HAP-1 (cell line): ENCODE results near the gene ARHGAP6.
A peak's percentile ranks its signal among the peaks of the same experiment; 100 is the strongest.
"Not testable (repeated sequence)": the region's sequence is repeated elsewhere in the genome, so short reads cannot be mapped to it uniquely, and the experiment has no call there.

Source experiments
- DNase-seq, 2 experiments: peaks; one replicate each; pipeline ENCODE4 v3.0.0-alpha.2; 2016 to 2020; ENCODE audit warnings: low spot score in 2 of 2
- H3K27me3 ChIP-seq: fragments of 250-450 bp; sonication (Bioruptor Pico); 2 replicates; pipeline ENCODE4 v1.5.1; 2020; ENCODE audit warnings: low read depth, mild to moderate bottlenecking, moderate library complexity
- H3K36me3 ChIP-seq: fragments of 250-450 bp; sonication (Bioruptor Pico); replicated peaks from 2 replicates; pipeline ENCODE4 v1.5.1; 2020; ENCODE audit warnings: mild to moderate bottlenecking
- H3K4me1 ChIP-seq: fragments of 250-450 bp; sonication (Bioruptor Pico); 2 replicates; pipeline ENCODE4 v1.5.1; 2020; ENCODE audit warnings: mild to moderate bottlenecking
- H3K4me3 ChIP-seq: fragments of 250-450 bp; sonication (Bioruptor Pico); 2 replicates; pipeline ENCODE4 v1.5.1; 2020; ENCODE audit warnings: mild to moderate bottlenecking, moderate library complexity
- H3K9me3 ChIP-seq: fragments of 250-450 bp; sonication (Bioruptor Pico); 2 replicates; pipeline ENCODE4 v1.5.1; 2020; ENCODE audit warnings: mild to moderate bottlenecking, moderate library complexity
- in situ Hi-C: fragments of 300-500 bp; cut with MboI; formaldehyde crosslinking; loops from 3 replicates; pipeline ENCODE4 v1.14.3; 2020; ENCODE audit warnings: low sequenced_read_pairs, inconsistent platforms, mixed read lengths

ARHGAP6 gene

DNA sequence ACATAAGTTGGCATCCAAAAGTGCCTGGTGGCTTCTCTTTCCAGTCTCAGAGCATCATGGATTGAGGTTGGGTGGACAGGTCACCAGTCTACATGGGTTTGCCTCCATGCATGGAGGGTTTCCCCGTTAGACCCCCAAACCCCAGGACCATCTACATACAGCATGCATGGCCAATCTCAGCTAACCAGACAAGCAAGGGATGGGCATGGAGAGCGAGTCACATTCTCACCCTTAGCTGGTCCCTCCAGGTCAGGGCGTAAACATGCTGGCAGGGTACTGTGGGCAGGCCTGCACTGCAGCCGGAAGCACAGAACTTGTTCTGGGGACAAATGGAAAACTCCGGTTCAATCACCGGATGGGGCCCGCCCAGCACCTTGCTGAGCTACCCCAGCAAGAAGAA lies 517.3 kb downstream of the ARHGAP6 start:
- no peak for DNase-seq
- no peaks in the 10 kb centered on the region for H3K36me3 ChIP-seq
- no peak overlapping the region for H3K4me3 ChIP-seq
- in situ Hi-C loops = no loop called here
- H3K9me3 ChIP-seq = no peaks in the 10 kb centered on the region
- H3K4me1 ChIP-seq = 0 out of 2 replicates have a peak, but pooled peaks cover 3% of the 10 kb centered on the region
- H3K27me3 ChIP-seq = no peaks in the 10 kb centered on the region; the same call in none of the 2 replicates

DNA sequence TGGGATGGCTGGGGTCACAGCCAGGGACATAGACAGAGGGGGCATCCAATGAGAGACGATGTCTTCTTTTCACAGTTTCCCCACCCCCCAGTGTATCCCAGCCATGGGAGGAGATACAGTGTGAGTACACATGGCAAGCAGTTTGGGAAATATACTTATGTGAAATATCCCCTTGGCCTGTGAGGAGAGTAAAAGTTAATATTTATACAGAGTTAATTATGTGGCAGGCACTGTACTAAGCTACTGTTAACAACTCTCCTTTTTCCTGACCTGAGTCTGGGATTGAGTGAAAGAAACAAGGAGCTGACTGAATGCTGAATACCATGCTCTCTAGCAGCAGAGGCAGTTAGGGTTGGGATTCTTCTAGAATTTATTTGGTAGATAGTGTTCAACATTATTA lies 519.3 kb downstream of the ARHGAP6 start:
- H3K4me1 ChIP-seq = 0 out of 2 replicates have a peak, but pooled peaks cover 3% of the 10 kb centered on the region
- no peaks in the 10 kb centered on the region; the same call in none of the 2 replicates for H3K27me3 ChIP-seq
- no peak for DNase-seq
- H3K9me3 ChIP-seq = no peaks in the 10 kb centered on the region
- H3K36me3 ChIP-seq = no peaks in the 10 kb centered on the region
- in situ Hi-C loops = no loop called here
- H3K4me3 ChIP-seq = no peak overlapping the region

DNA sequence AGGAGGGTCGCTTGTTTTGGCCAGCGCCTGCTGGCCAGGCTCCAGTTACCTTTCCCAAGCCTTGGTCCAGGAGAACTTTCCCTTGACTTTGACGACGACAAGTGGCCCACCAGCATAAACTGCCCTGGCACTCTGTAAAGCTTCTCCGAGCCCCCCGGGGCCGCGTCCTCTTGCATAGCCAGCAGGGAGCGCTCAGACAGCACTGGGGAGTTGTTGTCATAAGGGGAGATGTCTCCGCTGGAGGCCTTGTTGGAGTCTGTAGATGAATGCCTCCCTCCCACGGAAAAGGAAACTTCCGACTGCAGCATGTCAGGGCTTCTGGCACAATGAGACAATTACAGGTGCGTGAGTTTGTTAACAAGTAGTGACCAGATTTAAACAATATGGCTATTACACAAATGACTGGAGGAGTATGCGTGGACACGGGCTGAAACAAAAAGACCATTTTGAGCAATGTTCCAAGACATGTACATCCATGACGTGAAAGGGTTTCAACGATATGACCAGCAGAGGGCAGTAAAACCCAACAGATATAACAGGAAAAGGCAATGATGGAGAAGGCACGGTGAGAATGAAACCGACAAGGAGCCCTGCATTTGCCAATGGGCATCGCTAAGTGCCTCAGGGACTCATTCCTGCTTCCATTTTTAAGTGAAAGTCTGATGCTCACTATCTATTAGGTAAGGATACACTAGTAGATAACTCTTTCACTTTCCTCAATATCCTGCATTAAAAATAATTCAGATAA lies 521.6 kb downstream of the ARHGAP6 start:
- DNase-seq = peak; percentile 67 to 82
- in situ Hi-C loops = no loop called here
- Histone ChIP-seq H3K4me1 (0 out of 2 replicates have a peak, but pooled peaks cover 3% of the 10 kb centered on the region), H3K27me3 (no peaks in the 10 kb centered on the region; the same call in 1 of the 2 replicates), H3K36me3 (no peaks in the 10 kb centered on the region), H3K4me3 (no peak overlapping the region), H3K9me3 (no peaks in the 10 kb centered on the region)

DNA sequence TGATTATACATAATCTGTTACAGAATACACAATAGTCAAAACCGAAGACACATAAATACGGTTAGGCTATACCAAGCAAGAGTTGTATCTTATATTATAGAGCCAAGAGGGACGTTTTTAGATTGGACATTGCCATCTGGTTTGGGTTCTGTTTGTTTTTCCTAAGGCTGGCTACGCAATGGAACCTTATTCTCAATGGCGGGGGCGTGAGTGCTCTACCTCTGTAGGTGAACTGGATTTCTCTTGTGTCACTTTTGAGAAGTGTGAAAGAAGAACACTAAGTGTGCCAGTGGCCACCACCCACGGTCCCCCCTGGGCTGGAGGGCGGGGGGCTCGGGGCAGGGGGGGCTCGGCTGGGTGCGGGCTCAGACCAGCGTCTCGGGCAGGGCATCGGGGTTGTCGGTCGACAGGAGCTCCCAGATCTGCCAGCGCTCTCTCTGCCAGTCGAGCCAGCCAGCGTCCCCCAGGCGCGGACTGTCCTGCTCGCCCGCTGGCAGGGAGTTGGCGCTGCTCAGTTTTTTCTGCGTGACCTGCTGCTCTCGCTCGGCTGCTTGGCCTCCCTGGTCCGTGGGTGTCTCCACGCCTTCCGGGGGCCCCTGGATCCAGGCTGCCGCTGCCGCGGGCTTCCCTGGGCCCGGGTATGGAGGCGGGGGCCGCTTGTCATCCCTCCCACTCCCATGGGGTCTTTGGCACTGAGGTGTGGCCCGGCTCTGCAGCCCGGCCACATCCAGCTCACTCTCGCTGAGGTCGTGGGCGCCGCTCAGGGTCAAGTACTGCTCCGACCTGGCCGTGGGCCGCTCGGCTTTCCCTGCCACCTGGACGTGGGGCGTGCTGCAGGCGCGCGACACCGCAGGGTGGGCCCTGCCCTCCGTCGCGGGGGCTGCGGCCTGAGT lies 527.0 kb downstream of the ARHGAP6 start:
- H3K9me3 ChIP-seq = no peaks in the 10 kb centered on the region
- H3K36me3 ChIP-seq = no peaks in the 10 kb centered on the region
- H3K4me3 ChIP-seq = no peak overlapping the region
- H3K27me3 ChIP-seq = no peaks in the 10 kb centered on the region
- in situ Hi-C loops = loop anchor here (10.0 kb wide), 1 partner anchor 636 kb away; no protein-coding TSS in a partner anchor
- peaks cover 9% of the 10 kb centered on the region for H3K4me1 ChIP-seq
- DNase-seq = no peak

DNA sequence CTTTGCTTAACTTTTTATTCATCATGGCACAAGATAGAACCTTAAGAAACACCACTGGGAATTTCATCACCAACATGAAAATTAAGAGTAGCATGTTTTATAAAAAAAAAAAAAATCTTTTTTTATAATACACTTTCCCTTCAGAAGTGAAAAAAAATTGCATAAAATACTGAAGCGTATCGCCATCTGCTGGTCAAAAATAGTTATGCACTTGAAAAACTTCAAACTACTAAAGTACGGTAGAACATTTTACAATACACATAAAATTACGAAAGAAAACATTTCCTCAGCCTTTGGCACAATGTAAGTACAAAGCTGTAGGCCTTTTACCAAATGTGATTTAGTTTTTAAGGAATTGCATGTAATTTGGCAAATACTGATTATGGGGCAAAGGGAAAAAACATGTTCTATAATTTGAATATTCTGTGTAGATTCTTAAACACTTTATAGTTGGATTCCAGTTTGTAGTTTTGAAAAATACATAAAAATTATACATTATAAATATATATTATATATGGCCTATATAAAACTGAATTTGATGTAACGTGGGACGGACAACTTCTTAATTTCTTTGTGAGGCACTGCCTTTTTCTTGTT lies 528.1 kb downstream of the ARHGAP6 start:
- H3K4me1 ChIP-seq = peaks cover 9% of the 10 kb centered on the region
- H3K4me3 ChIP-seq = no peak overlapping the region
- H3K36me3 ChIP-seq = no peaks in the 10 kb centered on the region
- DNase-seq = peak; percentile 16 to 27
- in situ Hi-C loops = loop anchor here (10.0 kb wide), 1 partner anchor 637 kb away; no protein-coding TSS in a partner anchor
- H3K27me3 ChIP-seq = no peaks in the 10 kb centered on the region
- no peaks in the 10 kb centered on the region for H3K9me3 ChIP-seq

DNA sequence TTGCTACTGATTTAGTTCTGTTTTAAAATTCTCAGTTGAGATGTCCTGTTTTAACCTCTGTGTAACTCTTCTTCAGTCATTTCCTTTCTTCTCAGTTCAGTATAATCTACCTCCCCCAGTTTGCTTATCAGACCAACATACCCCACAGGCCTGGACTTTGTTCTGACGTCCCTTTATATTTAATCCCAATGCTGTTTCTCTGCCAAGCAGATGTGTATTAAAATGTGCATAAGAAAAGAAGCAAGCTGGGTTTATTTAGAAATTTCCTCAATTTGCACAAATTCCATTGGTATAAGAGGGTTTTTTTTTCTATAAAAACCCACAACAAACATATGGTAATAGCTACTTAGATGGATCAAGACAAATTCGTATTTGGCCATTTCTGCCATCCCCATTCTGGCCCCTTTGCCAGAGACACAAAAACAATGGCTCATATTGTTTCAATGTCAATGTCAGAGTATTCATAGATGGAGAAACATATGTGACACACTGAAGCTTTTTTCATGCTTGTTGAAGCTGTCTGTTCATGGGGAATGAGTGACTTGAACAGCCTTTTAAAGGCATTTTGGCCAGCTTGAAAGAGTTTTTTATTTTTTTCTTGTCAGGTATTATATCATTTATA lies 530.0 kb downstream of the ARHGAP6 start:
- peaks cover 9% of the 10 kb centered on the region for H3K4me1 ChIP-seq
- peak; percentile 50 to 79 for DNase-seq
- in situ Hi-C loops = loop anchor here (10.0 kb wide), 1 partner anchor 639 kb away; no protein-coding TSS in a partner anchor
- H3K36me3 ChIP-seq = no peaks in the 10 kb centered on the region
- H3K27me3 ChIP-seq = no peaks in the 10 kb centered on the region
- no peaks in the 10 kb centered on the region for H3K9me3 ChIP-seq
- no peak overlapping the region for H3K4me3 ChIP-seq

DNA sequence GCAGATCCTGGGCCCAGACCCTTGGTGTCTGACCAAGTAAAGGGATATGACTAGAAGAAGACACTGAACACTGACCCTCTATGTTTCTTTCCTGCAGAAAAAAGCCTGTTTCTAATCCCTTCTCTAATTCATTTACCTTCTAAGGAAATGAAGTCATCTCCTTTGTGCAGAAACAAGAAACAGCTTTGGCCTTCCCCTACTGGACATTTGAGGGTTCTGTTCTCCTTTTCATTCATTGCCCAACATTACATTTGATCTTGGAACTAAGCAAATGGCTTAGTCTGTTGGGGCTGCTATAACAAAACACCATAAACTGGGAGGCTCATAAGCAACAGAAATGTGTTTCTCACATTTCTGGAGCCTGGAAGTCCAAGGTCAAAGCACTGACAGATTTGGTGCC lies 534.6 kb downstream of the ARHGAP6 start:
- Histone ChIP-seq H3K4me1 (peaks cover 5% of the 10 kb centered on the region), H3K4me3 (no peak overlapping the region), H3K9me3 (no peaks in the 10 kb centered on the region), H3K36me3 (no peaks in the 10 kb centered on the region), H3K27me3 (no peaks in the 10 kb centered on the region)
- DNase-seq = no peak
- in situ Hi-C loops = loop anchor here (10.0 kb wide), 1 partner anchor 644 kb away; no protein-coding TSS in a partner anchor

DNA sequence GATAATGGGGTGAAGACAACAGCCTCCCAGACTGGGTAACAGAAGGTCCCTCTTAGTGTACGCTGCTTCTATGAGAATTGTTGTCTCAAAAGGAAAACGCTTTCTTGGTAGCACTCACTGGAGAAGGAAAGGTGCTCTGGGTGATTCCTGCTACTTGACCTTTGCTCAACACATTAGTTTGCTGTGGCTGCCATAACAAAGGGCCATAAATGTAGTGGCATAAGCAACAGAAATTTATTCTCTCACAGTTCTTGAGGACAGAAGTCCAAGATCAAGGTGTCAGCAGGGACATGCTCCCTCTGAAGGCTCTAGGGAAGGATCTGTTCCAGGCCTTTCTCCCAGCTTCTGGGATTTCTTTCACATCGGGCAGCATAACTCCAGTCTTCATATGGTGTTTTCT lies 535.6 kb downstream of the ARHGAP6 start:
- Histone ChIP-seq H3K27me3 (no peaks in the 10 kb centered on the region), H3K9me3 (no peaks in the 10 kb centered on the region), H3K4me1 (no peaks in the 10 kb centered on the region; the same call in 1 of the 2 replicates), H3K36me3 (no peaks in the 10 kb centered on the region), H3K4me3 (no peak overlapping the region)
- in situ Hi-C loops = loop anchor here (10.0 kb wide), 1 partner anchor 645 kb away; no protein-coding TSS in a partner anchor
- no peak for DNase-seq

DNA sequence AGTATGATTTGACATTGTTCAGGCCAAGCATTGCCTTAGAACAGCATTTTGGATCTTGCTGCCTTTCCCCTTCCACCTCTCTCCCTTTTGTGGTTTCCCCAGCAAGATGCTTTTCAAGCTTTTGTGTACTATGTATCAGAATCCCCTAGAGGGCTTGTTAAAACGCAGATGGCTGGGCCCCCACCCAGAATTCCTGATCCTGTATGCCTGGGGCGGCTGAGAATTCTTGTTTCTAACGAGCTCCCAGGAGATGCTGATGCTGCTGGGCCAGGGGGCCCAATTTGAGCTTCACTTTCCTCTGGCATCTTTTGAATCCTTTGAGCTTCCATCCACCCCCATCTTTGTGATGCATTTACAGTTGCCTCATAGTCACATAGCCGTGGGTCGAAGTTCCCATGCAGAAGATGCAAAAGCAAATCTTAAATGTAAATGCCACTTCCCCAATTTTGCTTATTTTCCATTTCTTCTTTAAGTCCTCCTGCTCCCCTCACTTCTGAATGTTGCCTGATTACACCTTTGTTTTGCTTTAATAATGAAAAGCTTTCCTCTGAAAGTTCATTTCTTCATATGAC lies 536.1 kb downstream of the ARHGAP6 start:
- Histone ChIP-seq H3K4me3 (no peak overlapping the region), H3K9me3 (no peaks in the 10 kb centered on the region), H3K4me1 (no peaks in the 10 kb centered on the region), H3K27me3 (no peaks in the 10 kb centered on the region), H3K36me3 (no peaks in the 10 kb centered on the region)
- DNase-seq = peak; percentile 36 to 48
- in situ Hi-C loops = loop anchor here (10.0 kb wide), 1 partner anchor 645 kb away; no protein-coding TSS in a partner anchor

DNA sequence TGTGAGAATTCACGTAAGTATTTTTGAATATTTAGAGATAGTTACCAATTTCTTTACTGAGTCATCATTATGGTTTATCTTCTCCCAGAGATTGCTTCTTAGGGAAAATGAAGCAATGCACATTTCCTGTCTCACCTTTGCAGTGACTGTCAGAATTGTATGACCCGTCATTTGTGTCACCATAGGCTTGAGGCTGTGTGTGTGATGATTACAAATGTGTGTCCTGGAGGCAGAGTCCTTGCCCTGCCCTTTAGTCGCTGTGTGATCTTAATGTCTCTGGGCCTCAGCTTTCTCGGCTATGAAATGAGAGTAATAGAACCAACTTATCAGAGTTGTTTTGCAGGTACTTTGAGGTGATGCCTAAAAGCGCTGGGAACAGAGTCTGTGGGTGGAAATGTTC lies 540.7 kb downstream of the ARHGAP6 start:
- Histone ChIP-seq H3K4me1 (no peaks in the 10 kb centered on the region), H3K27me3 (no peaks in the 10 kb centered on the region), H3K9me3 (no peaks in the 10 kb centered on the region), H3K4me3 (no peak overlapping the region), H3K36me3 (peaks cover 34% of the 10 kb centered on the region)
- in situ Hi-C loops = no loop called here
- no peak for DNase-seq

DNA sequence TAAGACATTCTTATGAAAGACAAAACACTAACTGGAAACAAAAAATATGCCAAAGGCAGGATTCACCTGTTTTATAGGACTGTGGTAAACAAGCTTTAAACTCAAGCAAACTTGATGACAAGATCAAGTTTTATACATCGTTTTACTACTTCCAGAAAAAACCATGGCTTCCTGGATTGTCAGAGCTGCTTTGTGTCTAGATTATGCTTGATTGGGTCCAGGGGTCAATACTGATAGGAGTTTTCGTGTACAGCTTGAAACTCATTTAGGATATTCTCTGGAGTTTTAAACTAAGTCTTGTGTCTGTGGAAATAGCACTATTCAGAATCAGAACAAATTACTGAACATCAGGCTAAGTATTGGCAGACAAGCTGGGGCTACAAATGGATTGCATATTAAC lies 541.6 kb downstream of the ARHGAP6 start:
- DNase-seq = no peak
- in situ Hi-C loops = no loop called here
- Histone ChIP-seq H3K4me3 (no peak overlapping the region), H3K9me3 (no peaks in the 10 kb centered on the region), H3K36me3 (peaks cover 44% of the 10 kb centered on the region), H3K27me3 (no peaks in the 10 kb centered on the region), H3K4me1 (no peaks in the 10 kb centered on the region)

DNA sequence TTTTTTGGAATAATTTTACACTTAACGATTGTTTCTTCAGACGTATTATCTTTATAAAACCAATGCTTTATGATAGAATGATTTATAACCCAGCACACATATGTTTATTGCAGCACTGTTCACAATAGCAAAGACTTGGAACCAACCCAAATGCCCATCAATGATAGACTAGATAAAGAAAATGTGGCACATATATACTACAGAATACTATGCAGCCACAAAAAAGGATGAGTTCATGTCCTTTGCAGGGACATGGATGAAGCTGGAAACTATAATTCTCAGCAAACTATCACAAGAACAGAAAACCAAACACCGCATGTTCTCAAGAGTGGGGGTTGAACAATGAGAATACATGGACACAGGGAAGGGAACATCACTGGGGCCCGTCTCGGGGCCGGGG lies 542.6 kb downstream of the ARHGAP6 start:
- H3K4me1 ChIP-seq, H3K9me3 ChIP-seq, DNase-seq, in situ Hi-C loops, H3K4me3 ChIP-seq, H3K27me3 ChIP-seq: not testable (repeated sequence)
- peaks cover 54% of the 10 kb centered on the region for H3K36me3 ChIP-seq
